Stimulated activated CD4-positive, alpha-beta T cell treated with anti-CD3 and anti-CD28 coated beads, TNF-alpha, amount 100 ng/mL, for 1 hour (primary cell): ENCODE results near the gene GDPD1.
"Not testable (repeated sequence)": the region's sequence is repeated elsewhere in the genome, so short reads cannot be mapped to it uniquely, and the experiment has no call there.

Experiments
- DNase-seq, 3 donors: peaks; one replicate each; pipeline ENCODE4 v3.0.0-alpha.2; 2020; ENCODE audit warnings: low read depth in 3 of 3, low spot score in 1 of 3

Gene GDPD1

GRCh38 chr17:59220328-59221158 lies at the start of gene GDPD1:
TSS of gene GDPD1 (plus strand) at chr17:59220511. CDS start at chr17:59220610, 99 bp downstream.
- DNase-seq: peak; percentile 93 to 96 (median 95)

GRCh38 chr17:59172436-59173004 lies 47.8 kb upstream of the GDPD1 start:
- DNase-seq: no peak

GRCh38 chr17:59174671-59175070 lies 45.6 kb upstream of the GDPD1 start:
- DNase-seq: no peak

- DNase-seq: no peak
These were observed 45.2 kb upstream of the GDPD1 start for GRCh38 chr17:59175076-59175475.

GRCh38 chr17:59178266-59178985 lies 41.9 kb upstream of the GDPD1 start:
- DNase-seq: no peak

- not testable (repeated sequence) for DNase-seq
These were observed 40.7 kb upstream of the GDPD1 start for GRCh38 chr17:59179601-59180000.

- no peak for DNase-seq
These were observed 39.7 kb upstream of the GDPD1 start for GRCh38 chr17:59180626-59181025.

- DNase-seq: no peak
These were observed 38.8 kb upstream of the GDPD1 start for GRCh38 chr17:59181481-59181880.

GRCh38 chr17:59185997-59186396 lies 34.3 kb upstream of the GDPD1 start:
- DNase-seq: no peak

GRCh38 chr17:59186850-59187249 lies 33.5 kb upstream of the GDPD1 start:
- DNase-seq: no peak

GRCh38 chr17:59190806-59191205 lies 29.5 kb upstream of the GDPD1 start:
- DNase-seq: no peak

GRCh38 chr17:59193336-59193862 lies 26.9 kb upstream of the GDPD1 start:
- DNase-seq: no peak

GRCh38 chr17:59199398-59199797 lies 20.9 kb upstream of the GDPD1 start:
- no peak for DNase-seq

GRCh38 chr17:59202320-59202719 lies 18.0 kb upstream of the GDPD1 start:
- DNase-seq: no peak

- no peak for DNase-seq
These were observed 941 bp upstream of the GDPD1 start for GRCh38 chr17:59219370-59219769.

GRCh38 chr17:59219992-59220327 lies 351 bp upstream of the GDPD1 start:
- DNase-seq: no peak

- peak in 1 of 3 donors; percentile 4 for DNase-seq
These were observed 992 bp downstream of the GDPD1 start for GRCh38 chr17:59221159-59221847.

GRCh38 chr17:59223813-59224212 lies 3.5 kb downstream of the GDPD1 start:
- DNase-seq: no peak

- not testable (repeated sequence) for DNase-seq
These were observed 8.3 kb downstream of the GDPD1 start for GRCh38 chr17:59228588-59228987.

GRCh38 chr17:59230764-59231163 lies 10.5 kb downstream of the GDPD1 start:
- no peak for DNase-seq

GRCh38 chr17:59234631-59235030 lies 14.3 kb downstream of the GDPD1 start:
- no peak for DNase-seq
